H9 (cell line): ENCODE measurements around the gene LYPD4. TPM values are rescaled to one million over a fixed set of nuclear protein-coding genes. Genes with fewer than 3 reads are reported as not detected.

Experiments
- DNase-seq: peaks from one replicate; pipeline ENCODE4 v3.0.0-alpha.2; 2017
- H2AFZ ChIP-seq: one replicate; pipeline ENCODE4 v1.6.1; 2013; ENCODE audit warnings: mild to moderate bottlenecking, low read length, control low read depth, moderate library complexity
- H2AK5ac ChIP-seq: 2 replicates; pipeline ENCODE4 v1.6.1; 2013; ENCODE audit warnings: low read length, control low read depth, mixed read lengths; ENCODE audit not compliant: insufficient read length
- H2BK120ac ChIP-seq: one replicate; pipeline ENCODE4 v1.6.1; 2013; ENCODE audit warnings: low read depth, mild to moderate bottlenecking, low read length, control low read depth, inconsistent platforms; ENCODE audit not compliant: poor library complexity, severe bottlenecking
- H2BK12ac ChIP-seq: 2 replicates; pipeline ENCODE4 v1.6.1; 2013; ENCODE audit warnings: low read length, control low read depth, mixed read lengths, low read depth; ENCODE audit not compliant: insufficient read length
- H2BK15ac ChIP-seq: 2 replicates; pipeline ENCODE4 v1.6.1; 2013; ENCODE audit warnings: low read depth, low read length, control low read depth
- H2BK20ac ChIP-seq: one replicate; pipeline ENCODE4 v1.6.1; 2013; ENCODE audit warnings: low read depth, mild to moderate bottlenecking, low read length, control low read depth, inconsistent platforms; ENCODE audit not compliant: poor library complexity, severe bottlenecking
- H2BK5ac ChIP-seq: 2 replicates; pipeline ENCODE4 v1.6.1; 2013; ENCODE audit warnings: low read length, control low read depth, mixed read lengths; ENCODE audit not compliant: insufficient read length
- H3K14ac ChIP-seq: 2 replicates; pipeline ENCODE4 v1.6.1; 2013; ENCODE audit warnings: low read length, control low read depth; ENCODE audit not compliant: insufficient read depth
- H3K18ac ChIP-seq: 2 replicates; pipeline ENCODE4 v1.6.1; 2013; ENCODE audit warnings: low read depth, mild to moderate bottlenecking, mixed read lengths, low read length, control low read depth; ENCODE audit not compliant: insufficient read length
- H3K23ac ChIP-seq: 2 replicates; pipeline ENCODE4 v1.6.1; 2013; ENCODE audit warnings: low read length, control low read depth, mixed read lengths, low read depth; ENCODE audit not compliant: insufficient read length
- H3K23me2 ChIP-seq: 2 replicates; pipeline ENCODE4 v1.6.1; 2013; ENCODE audit warnings: low read depth, mild to moderate bottlenecking, mixed read lengths, low read length, control low read depth; ENCODE audit not compliant: insufficient read length, poor library complexity, severe bottlenecking
- H3K27ac ChIP-seq: 2 replicates; pipeline ENCODE4 v1.5.1; 2013; ENCODE audit warnings: low read length, control low read depth, mixed read lengths, low read depth; ENCODE audit not compliant: insufficient read length
- H3K27me3 ChIP-seq: 2 replicates; pipeline ENCODE4 v1.6.1; 2013; ENCODE audit warnings: low read length, control low read depth, inconsistent platforms; ENCODE audit not compliant: insufficient read depth
- H3K4ac ChIP-seq: 2 replicates; pipeline ENCODE4 v1.6.1; 2013; ENCODE audit warnings: low read depth, mild to moderate bottlenecking, control low read depth, inconsistent platforms, low read length, moderate library complexity
- H3K4me1 ChIP-seq: 2 replicates; pipeline ENCODE4 v1.6.1; 2013; ENCODE audit warnings: low read length, control low read depth, inconsistent platforms; ENCODE audit not compliant: insufficient read depth
- H3K4me2 ChIP-seq: 2 replicates; pipeline ENCODE4 v1.6.1; 2013; ENCODE audit warnings: low read length, control low read depth, mixed read lengths; ENCODE audit not compliant: insufficient read length, insufficient read depth
- H3K56ac ChIP-seq: 2 replicates; pipeline ENCODE4 v1.6.1; 2013; ENCODE audit warnings: low read depth, mild to moderate bottlenecking, mixed read lengths, low read length, control low read depth; ENCODE audit not compliant: insufficient read length
- H3K79me1 ChIP-seq: 2 replicates; pipeline ENCODE4 v1.6.1; 2013; ENCODE audit warnings: low read depth, mild to moderate bottlenecking, moderate library complexity, low read length, control low read depth, inconsistent platforms; ENCODE audit not compliant: insufficient read depth, poor library complexity, severe bottlenecking
- H3K79me2 ChIP-seq: 2 replicates; pipeline ENCODE4 v1.6.1; 2013; ENCODE audit warnings: low read length, control low read depth, inconsistent platforms; ENCODE audit not compliant: insufficient read depth
- H3K9ac ChIP-seq: 2 replicates; pipeline ENCODE4 v1.6.1; 2013; ENCODE audit warnings: low read length, control low read depth, mixed read lengths; ENCODE audit not compliant: insufficient read length; ENCODE audit errors: extremely low read depth
- H3K9me3 ChIP-seq: one replicate; pipeline ENCODE4 v1.6.1; 2013; ENCODE audit warnings: low read depth, low read length, inconsistent platforms; ENCODE audit not compliant: control insufficient read depth
- H3T11ph ChIP-seq: one replicate; pipeline ENCODE4 v1.6.1; 2013; ENCODE audit warnings: mild to moderate bottlenecking, low read length, control low read depth, inconsistent platforms
- H4K20me1 ChIP-seq: one replicate; pipeline ENCODE4 v1.6.1; 2013; ENCODE audit not compliant: control insufficient read depth, insufficient read length, insufficient read depth
- H4K5ac ChIP-seq: 2 replicates; pipeline ENCODE4 v1.6.1; 2013; ENCODE audit warnings: low read depth, mild to moderate bottlenecking, mixed read lengths, low read length, control low read depth; ENCODE audit not compliant: insufficient read length
- H4K8ac ChIP-seq: replicated peaks from 2 replicates; pipeline ENCODE4 v1.6.1; 2013; ENCODE audit warnings: low read length, control low read depth, mixed read lengths, low read depth; ENCODE audit not compliant: insufficient read length
- H4K91ac ChIP-seq: 2 replicates; pipeline ENCODE4 v1.6.1; 2013; ENCODE audit warnings: low read depth, mild to moderate bottlenecking, moderate library complexity, mixed read lengths, low read length, control low read depth; ENCODE audit not compliant: insufficient read length
- H3K27ac Mint-ChIP-seq, 3 experiments: 2 replicates in 2 of 3; 3 replicates in 1 of 3; pipeline ENCODE4 v1.8.0; 2020 to 2021; ENCODE audit warnings: mixed read lengths in 3 of 3, mild to moderate bottlenecking in 1 of 3, moderate library complexity in 1 of 3
- H3K27me3 Mint-ChIP-seq: 2 replicates; pipeline ENCODE4 v1.8.0; 2021; ENCODE audit warnings: low read depth, mild to moderate bottlenecking, moderate library complexity, mixed read lengths
- H3K36me3 Mint-ChIP-seq, 3 experiments: 2 replicates in 2 of 3; 3 replicates in 1 of 3; pipeline ENCODE4 v1.8.0; 2020 to 2021; ENCODE audit warnings: low read depth in 3 of 3, mixed read lengths in 3 of 3; ENCODE audit not compliant: insufficient read depth in 1 of 3
- H3K4me1 Mint-ChIP-seq, 2 experiments: 2 replicates each; pipeline ENCODE4 v1.8.0; 2020; ENCODE audit warnings: mixed read lengths in 2 of 2
- H3K4me3 Mint-ChIP-seq, 2 experiments: 2 replicates in 1 of 2; 3 replicates in 1 of 2; pipeline ENCODE4 v1.8.0; 2020 to 2021; ENCODE audit warnings: mild to moderate bottlenecking in 2 of 2, mixed read lengths in 2 of 2, moderate library complexity in 1 of 2
- H3K9me3 Mint-ChIP-seq, 2 experiments: 2 replicates in 1 of 2; 3 replicates in 1 of 2; pipeline ENCODE4 v1.8.0; 2020; ENCODE audit warnings: mild to moderate bottlenecking in 2 of 2, mixed read lengths in 2 of 2, moderate library complexity in 1 of 2
- CTCF ChIP-seq: fragments of 200-600 bp; sonication (generic); conservative IDR thresholded peaks from 3 replicates; pipeline ENCODE4 v1.8.0; 2021; ENCODE audit warnings: antibody characterized with exemption, mild to moderate bottlenecking
- whole genome bisulfite sequencing: extraction: QIAGEN DNeasy Blood & Tissue Kit; methylation state at CpG from one replicate; pipeline ENCODE4 v1.1.7; 2013; ENCODE audit warnings: missing lambda C conversion rate, low lambda C conversion rate, mixed read lengths; ENCODE audit not compliant: insufficient read length; ENCODE audit errors: extremely low coverage; 5-methylcytosine and 5-hydroxymethylcytosine counted together
- total RNA-seq: library from RNA; stranded (reverse); gene quantifications from 2 replicates; pipeline ENCODE4 v1.2.1, GENCODE V29; 2021

LYPD4 gene
- total RNA-seq, 1 experiment from 2014 or later: not detected

GRCh38 chr19:41850381-41850780, 5.9 kb upstream of the LYPD4 start:
- Histone ChIP-seq H3K4me1 (no peaks in the 10 kb centered on the region; the same call in 1 of the 2 replicates), H2BK120ac (no peak overlapping the region), H3K9ac (no peak overlapping the region), H3K79me1 (no peaks in the 10 kb centered on the region), H4K5ac (no peak overlapping the region), H3K27me3 (no peaks in the 10 kb centered on the region), H3K56ac (no peak overlapping the region), H3K18ac (no peak overlapping the region), H3K27ac (no peak overlapping the region), H4K20me1 (no peaks in the 10 kb centered on the region), H2BK15ac (no peak overlapping the region), H3T11ph (no peak overlapping the region), H2BK12ac (no peak overlapping the region), H3K4me2 (no peak overlapping the region), H3K14ac (no peak overlapping the region), H4K8ac (no peak overlapping the region), H3K23me2 (no peaks in the 10 kb centered on the region), H2BK20ac (no peak overlapping the region), H2AFZ (no peak overlapping the region), H3K4ac (no peak overlapping the region), H3K23ac (no peak overlapping the region), H3K9me3 (no peaks in the 10 kb centered on the region), H4K91ac (no peak overlapping the region), H2AK5ac (no peak overlapping the region), H3K79me2 (no peaks in the 10 kb centered on the region), H2BK5ac (no peak overlapping the region)
- DNase-seq: no peak
- peaks cover 0 to 26% of the 10 kb centered on the region in 2 experiments; a peak in 3 of 5 replicates for H3K9me3 Mint-ChIP-seq
- no peak overlapping the region for H3K27ac Mint-ChIP-seq
- no peak for TF ChIP-seq CTCF
- no CpG with 5 or more reads among the region's 5 CpGs for WGBS
- H3K36me3 Mint-ChIP-seq: peaks cover 0 to 5% (median 0%) of the 10 kb centered on the region in 3 experiments; a peak in 1 of 7 replicates
- peaks cover 0 to 3% of the 10 kb centered on the region in 2 experiments; a peak in 2 of 4 replicates for H3K4me1 Mint-ChIP-seq
- H3K27me3 Mint-ChIP-seq: peaks cover 38% of the 10 kb centered on the region
- H3K4me3 Mint-ChIP-seq: no peak overlapping the region
